Retinal pigment epithelial cell (primary cell): ENCODE data around the gene TMPRSS3.

ENCODE experiments used
- DNase-seq: peaks from one replicate; pipeline ENCODE4 v3.0.0-alpha.2; 2010; ENCODE audit warnings: low read depth
- H3K4me3 ChIP-seq: 2 replicates; pipeline ENCODE4 v1.5.1; 2011; ENCODE audit warnings: mild to moderate bottlenecking, low read length, control low read depth, moderate library complexity
- CTCF ChIP-seq: conservative IDR thresholded peaks from 2 replicates; pipeline ENCODE4 v1.5.1; 2011; ENCODE audit warnings: low read depth, low read length, control low read depth, inconsistent platforms

The TMPRSS3 gene

GRCh38 chr21:42414553-42414927 lies 18.7 kb upstream of the TMPRSS3 start:
- no peak overlapping the region for H3K4me3 ChIP-seq
- TF ChIP-seq CTCF, result no peak

GRCh38 chr21:42414066-42414465 lies 18.2 kb upstream of the TMPRSS3 start:
- TF ChIP-seq CTCF, result no peak
- no peak for DNase-seq
- no peak overlapping the region for H3K4me3 ChIP-seq

More at GRCh38 chr21:42414553-42414927, 18.7 kb upstream of the TMPRSS3 start:
- no peak for DNase-seq

GRCh38 chr21:42413500-42413899 lies 17.6 kb upstream of the TMPRSS3 start:
- no peak for DNase-seq
- no peak overlapping the region for H3K4me3 ChIP-seq
- TF ChIP-seq CTCF, result no peak

GRCh38 chr21:42413093-42413492 lies 17.2 kb upstream of the TMPRSS3 start:
- no peak for TF ChIP-seq CTCF
- H3K4me3 ChIP-seq, result no peak overlapping the region
- no peak for DNase-seq

GRCh38 chr21:42412636-42412933 lies 16.7 kb upstream of the TMPRSS3 start:
- DNase-seq, result no peak
- H3K4me3 ChIP-seq, result no peak overlapping the region
- TF ChIP-seq CTCF, result no peak

GRCh38 chr21:42411891-42412635 lies 16.2 kb upstream of the TMPRSS3 start:
- TF ChIP-seq CTCF, result no peak
- no peak for DNase-seq
- H3K4me3 ChIP-seq, result no peak overlapping the region

GRCh38 chr21:42411197-42411869 lies 15.5 kb upstream of the TMPRSS3 start:
- H3K4me3 ChIP-seq, result no peak overlapping the region
- TF ChIP-seq CTCF, result no peak
- no peak for DNase-seq
